Stimulated activated CD4-positive, alpha-beta T cell treated with anti-CD3 and anti-CD28 coated beads, TNF-alpha, amount 100 ng/mL, for 24 hours (primary cell): ENCODE measurements around the gene B4GALNT2.
A peak's percentile ranks its signal among the peaks of the same experiment; 100 is the strongest.
"Not testable (repeated sequence)": the region's sequence is repeated elsewhere in the genome, so short reads cannot be mapped to it uniquely, and the experiment has no call there.

Experiments
- DNase-seq, 3 experiments: peaks; one replicate each; pipeline ENCODE4 v3.0.0-alpha.2; 2020; ENCODE audit warnings: low read depth in 3 of 3

The B4GALNT2 gene

GRCh38 chr17:49121696-49122292 lies 10.8 kb upstream of the B4GALNT2 start:
- no peak for DNase-seq

GRCh38 chr17:49122566-49122965 lies 10.0 kb upstream of the B4GALNT2 start:
- DNase-seq = no peak

GRCh38 chr17:49123061-49123460 lies 9.5 kb upstream of the B4GALNT2 start:
- DNase-seq = no peak

- DNase-seq = no peak
These were observed 7.1 kb upstream of the B4GALNT2 start for GRCh38 chr17:49125449-49125848.

GRCh38 chr17:49126183-49126859 lies 6.2 kb upstream of the B4GALNT2 start:
- not testable (repeated sequence) for DNase-seq

- DNase-seq = not testable (repeated sequence)
These were observed 3.1 kb upstream of the B4GALNT2 start for GRCh38 chr17:49129359-49129950.

GRCh38 chr17:49130891-49131290 lies 1.7 kb upstream of the B4GALNT2 start:
- no peak for DNase-seq

- no peak for DNase-seq
These were observed 261 bp upstream of the B4GALNT2 start for GRCh38 chr17:49132317-49132698.

GRCh38 chr17:49136335-49136734 lies 3.8 kb downstream of the B4GALNT2 start:
- no peak for DNase-seq

GRCh38 chr17:49145654-49146053 lies 13.1 kb downstream of the B4GALNT2 start:
- not testable (repeated sequence) for DNase-seq

- DNase-seq = no peak
These were observed 14.2 kb downstream of the B4GALNT2 start for GRCh38 chr17:49146620-49147306.

- DNase-seq = no peak
These were observed 15.6 kb downstream of the B4GALNT2 start for GRCh38 chr17:49148171-49148570.

GRCh38 chr17:49151996-49152395 lies 19.4 kb downstream of the B4GALNT2 start:
- DNase-seq = no peak

GRCh38 chr17:49156256-49156655 lies 23.7 kb downstream of the B4GALNT2 start:
- no peak for DNase-seq

- DNase-seq = no peak
These were observed 25.2 kb downstream of the B4GALNT2 start for GRCh38 chr17:49157784-49158183.

- no peak for DNase-seq
These were observed 30.3 kb downstream of the B4GALNT2 start for GRCh38 chr17:49162866-49163265.

- no peak for DNase-seq
These were observed 32.6 kb downstream of the B4GALNT2 start for GRCh38 chr17:49165143-49165542.

GRCh38 chr17:49168706-49169105 lies 36.1 kb downstream of the B4GALNT2 start:
- no peak for DNase-seq

GRCh38 chr17:49170216-49170615 lies 37.6 kb downstream of the B4GALNT2 start:
- DNase-seq = no peak

- not testable (repeated sequence) for DNase-seq
These were observed 38.1 kb downstream of the B4GALNT2 start for GRCh38 chr17:49170711-49171110.

GRCh38 chr17:49175978-49176377 lies 43.4 kb downstream of the B4GALNT2 start:
- DNase-seq = not testable (repeated sequence)

GRCh38 chr17:49180303-49180702 lies 47.7 kb downstream of the B4GALNT2 start:
- peak; percentile 42 to 64 (median 42) for DNase-seq
